ENCODE results near the gene ZNF230. TPM values are rescaled to one million over a fixed set of nuclear protein-coding genes. Genes with fewer than 3 reads are reported as not detected.
A peak's percentile ranks its signal among the peaks of the same experiment; 100 is the strongest.

Gene ZNF230
- polyA plus RNA-seq, 1 of the 3 experiments (the other 2 are of a cell fraction) = 1.8 TPM

DNA sequence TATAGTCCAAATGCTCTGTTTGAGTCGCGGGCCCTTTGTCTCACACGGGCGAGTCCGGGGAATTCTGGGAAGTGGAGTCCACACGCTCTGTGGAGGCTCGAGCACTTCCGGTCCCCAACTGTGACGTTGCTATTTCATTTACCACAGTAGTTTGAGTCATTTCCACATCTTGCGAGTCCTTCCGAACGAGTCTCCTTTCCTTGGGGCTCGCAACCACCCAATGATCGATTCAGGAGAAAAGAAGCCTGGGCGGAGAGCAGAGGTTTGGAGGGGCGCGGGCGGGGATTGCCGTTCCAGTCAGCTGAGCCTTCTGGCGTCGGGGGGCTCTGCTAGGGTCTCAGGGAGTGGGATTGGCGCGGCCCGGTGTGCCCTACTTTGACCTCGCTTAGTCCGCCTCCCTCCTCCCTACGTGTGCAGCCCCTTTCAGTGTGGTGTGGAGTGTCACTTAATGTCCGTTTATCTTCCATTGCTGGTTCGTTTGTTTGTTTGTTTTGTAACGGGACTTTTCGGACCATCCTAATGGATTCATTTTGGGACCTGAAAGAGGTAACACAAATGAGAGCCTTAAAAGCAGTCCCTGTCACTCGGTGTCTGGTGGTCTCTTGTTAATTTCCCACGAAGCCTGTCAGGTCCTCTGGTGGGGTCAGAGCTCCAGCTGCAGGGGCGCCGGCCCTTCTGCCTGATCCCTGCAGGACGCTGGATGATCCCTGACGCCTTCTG, 22.6 kb downstream of the ZNF230 start, which contains the start of gene ZNF222:
ZNF222 (plus strand) TSS at position 163 of the 720 bp plus-strand sequence; CDS start at position 221, 58 bp downstream.
- Histone ChIP-seq H4K20me1 (ENCODE audit: insufficient read depth) (no peaks in the 10 kb centered on the region), H2AFZ (ENCODE audit: low read depth) (peak within 1 kb of the TSS; percentile 99), H3K27me3 (ENCODE audit: insufficient read depth) (no peaks in the 10 kb centered on the region), H3K9ac (peak within 1 kb of the TSS; percentile 86), H3F3A (replicated peaks; ENCODE audit: insufficient read depth) (no peaks in the 10 kb centered on the region), H3K9me3 (0 out of 2 replicates have a peak, but pooled peaks cover 8% of the 10 kb centered on the region), H3K4me2 (peak within 1 kb of the TSS; percentile 85), H3K9me2 (no peaks in the 10 kb centered on the region), H3K36me3 (replicated peaks in 1 of 2; ENCODE audit: control insufficient read depth in 1 of 2, insufficient read depth in 2 of 2, low read length in 1 of 2) (peaks cover 36% of the 10 kb centered on the region in 2 experiments), H3K79me2 (ENCODE audit: insufficient read depth) (peaks cover 10% of the 10 kb centered on the region), H3K4me1 (ENCODE audit: control insufficient read depth in 1 of 2, insufficient read depth in 2 of 2, low read depth in 1 of 2, low read length in 1 of 2) (peaks cover 0 to 9% of the 10 kb centered on the region in 2 experiments; a peak in 2 of 4 replicates), H3K27ac (ENCODE audit: low read depth in 2 of 2, low read length in 1 of 2) (peak within 1 kb of the TSS; percentile 58 to 79), H3K4me3 (ENCODE audit: low read depth in 2 of 2, low read length in 1 of 2) (peak within 1 kb of the TSS; percentile 97 to 98)
- DNase-seq = peak; percentile 75
- ChIA-PET CTCF (interaction anchor here (1.6 kb wide), 1 partner anchor 15 kb away, joined by 5 read pairs; no protein-coding TSS in a partner anchor), POLR2A (interaction anchor here (0.9 to 1.2 kb wide), 3 partner anchors 26 to 475 kb away, joined by 3 to 4 read pairs (median 4); partner anchors contain the start of genes ZNF180 and ZNF223)
- 2% methylated on average over 31 of the region's 37 CpGs for WGBS (ENCODE audit: low lambda C conversion rate)
- TF ChIP-seq SIN3A (IDR thresholded peaks at IDR 0.05; ENCODE audit: borderline replicate concordance, low read depth, low read length) = no peak
- no peak for TF ChIP-seq FOXM1 (IDR thresholded peaks at IDR 0.05; ENCODE audit: low read depth)
- TF ChIP-seq, protein P1, sequence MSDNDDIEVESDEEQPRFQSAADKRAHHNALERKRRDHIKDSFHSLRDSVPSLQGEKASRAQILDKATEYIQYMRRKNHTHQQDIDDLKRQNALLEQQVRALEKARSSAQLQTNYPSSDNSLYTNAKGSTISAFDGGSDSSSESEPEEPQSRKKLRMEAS (IDR thresholded peaks at IDR 0.05; ENCODE audit: low read depth) = no peak
- TF ChIP-seq RAD21 (IDR thresholded peaks at IDR 0.05; ENCODE audit: low read length) = no peak
- peak; percentile 65 for TF ChIP-seq TAF1 (IDR thresholded peaks at IDR 0.05; ENCODE audit: borderline replicate concordance, low read depth, low read length)
- TF ChIP-seq CHD2 (IDR thresholded peaks at IDR 0.05; ENCODE audit: low read length, partially characterized antibody) = peak; percentile 50
- peak; percentile 83 for TF ChIP-seq GABPA (IDR thresholded peaks at IDR 0.05; ENCODE audit: low read depth)
- TF ChIP-seq YY1 (IDR thresholded peaks at IDR 0.05; ENCODE audit: low read depth) = no peak
- peak; percentile 83 for TF ChIP-seq ELF1 (IDR thresholded peaks at IDR 0.05)
- TF ChIP-seq MXI1 (IDR thresholded peaks at IDR 0.05; ENCODE audit: low read depth, low read length) = peak; percentile 42; the same call in 1 of the 2 replicates
- peak; percentile 84 for TF ChIP-seq POLR2AphosphoS5 (IDR thresholded peaks at IDR 0.05; ENCODE audit: low read depth, low read length)

DNA sequence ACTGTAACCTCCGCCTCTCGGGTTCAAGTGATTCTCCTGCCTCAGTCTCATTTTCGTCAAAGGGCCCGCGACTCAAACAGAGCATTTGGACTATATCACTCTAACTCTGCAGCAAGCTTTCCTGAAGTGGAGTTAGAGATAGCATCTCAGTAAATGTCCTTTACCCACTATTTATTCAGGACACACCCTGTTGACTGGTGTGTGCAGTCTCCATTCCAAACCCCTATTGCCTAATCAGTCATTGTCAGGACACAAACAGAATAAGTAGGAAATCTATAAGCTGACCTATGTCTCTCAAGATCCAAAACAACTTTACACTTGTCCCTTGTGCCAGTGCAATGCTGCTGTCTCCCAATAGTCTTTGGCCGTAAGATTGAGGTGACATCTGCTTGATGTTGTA, 23.9 kb downstream of the ZNF230 start:
- H3K4me1 ChIP-seq (ENCODE audit: control insufficient read depth in 1 of 2, insufficient read depth in 2 of 2, low read depth in 1 of 2, low read length in 1 of 2) = peaks cover 0 to 9% of the 10 kb centered on the region in 2 experiments; a peak in 2 of 4 replicates
- POLR2A ChIA-PET = no interaction called here
- H3K9ac ChIP-seq = no peak overlapping the region
- CTCF ChIA-PET = interaction anchor here (1.6 kb wide), 1 partner anchor 13 kb away, joined by 5 read pairs; no protein-coding TSS in a partner anchor
- peaks cover 10% of the 10 kb centered on the region for H3K79me2 ChIP-seq (ENCODE audit: insufficient read depth)
- TF ChIP-seq GATA2 (CRISPR knock-in tag; IDR thresholded peaks at IDR 0.05) (no peak), TEAD4 (IDR thresholded peaks at IDR 0.05; ENCODE audit: borderline replicate concordance, insufficient read depth) (no peak), NFIC (IDR thresholded peaks at IDR 0.05; ENCODE audit: borderline replicate concordance) (no peak), TCF12 (IDR thresholded peaks at IDR 0.05) (no peak), POLR2AphosphoS5 (IDR thresholded peaks at IDR 0.05; ENCODE audit: low read depth, low read length) (no peak), MEF2A (IDR thresholded peaks at IDR 0.05; ENCODE audit: borderline replicate concordance, low read depth) (no peak), FOSL2 (IDR thresholded peaks at IDR 0.05; ENCODE audit: borderline replicate concordance, low read depth) (no peak), TAF1 (IDR thresholded peaks at IDR 0.05; ENCODE audit: borderline replicate concordance, low read depth, low read length) (no peak)
- TF ChIP-seq, protein P2, sequence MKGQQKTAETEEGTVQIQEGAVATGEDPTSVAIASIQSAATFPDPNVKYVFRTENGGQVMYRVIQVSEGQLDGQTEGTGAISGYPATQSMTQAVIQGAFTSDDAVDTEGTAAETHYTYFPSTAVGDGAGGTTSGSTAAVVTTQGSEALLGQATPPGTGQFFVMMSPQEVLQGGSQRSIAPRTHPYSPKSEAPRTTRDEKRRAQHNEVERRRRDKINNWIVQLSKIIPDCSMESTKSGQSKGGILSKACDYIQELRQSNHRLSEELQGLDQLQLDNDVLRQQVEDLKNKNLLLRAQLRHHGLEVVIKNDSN (IDR thresholded peaks at IDR 0.05; ENCODE audit: borderline replicate concordance, low read depth) = no peak
- H4K20me1 ChIP-seq (ENCODE audit: insufficient read depth) = no peaks in the 10 kb centered on the region
- H3F3A ChIP-seq (replicated peaks; ENCODE audit: insufficient read depth) = no peaks in the 10 kb centered on the region
- 0 out of 2 replicates have a peak, but pooled peaks cover 12% of the 10 kb centered on the region for H3K9me3 ChIP-seq
- H3K27me3 ChIP-seq (ENCODE audit: insufficient read depth) = no peaks in the 10 kb centered on the region
- no peak overlapping the region for H3K4me3 ChIP-seq (ENCODE audit: low read depth in 2 of 2, low read length in 1 of 2)
- 97% methylated on average over 6 of the region's 6 CpGs for WGBS (ENCODE audit: low lambda C conversion rate)
- H2AFZ ChIP-seq (ENCODE audit: low read depth) = no peak overlapping the region
- H3K36me3 ChIP-seq (replicated peaks in 1 of 2; ENCODE audit: control insufficient read depth in 1 of 2, insufficient read depth in 2 of 2, low read length in 1 of 2) = peaks cover 46 to 47% of the 10 kb centered on the region in 2 experiments
- no peak overlapping the region for H3K27ac ChIP-seq (ENCODE audit: low read depth in 2 of 2, low read length in 1 of 2)
- no peaks in the 10 kb centered on the region for H3K9me2 ChIP-seq
- DNase-seq = no peak
- H3K4me2 ChIP-seq = no peak overlapping the region
